NAMALWA (cell line): ENCODE measurements around the gene SLC22A23.

ENCODE experiments used
- DNase-seq: peaks from one replicate; pipeline ENCODE4 v3.0.0-alpha.2; 2015; ENCODE audit warnings: low spot score

SLC22A23 gene

DNA sequence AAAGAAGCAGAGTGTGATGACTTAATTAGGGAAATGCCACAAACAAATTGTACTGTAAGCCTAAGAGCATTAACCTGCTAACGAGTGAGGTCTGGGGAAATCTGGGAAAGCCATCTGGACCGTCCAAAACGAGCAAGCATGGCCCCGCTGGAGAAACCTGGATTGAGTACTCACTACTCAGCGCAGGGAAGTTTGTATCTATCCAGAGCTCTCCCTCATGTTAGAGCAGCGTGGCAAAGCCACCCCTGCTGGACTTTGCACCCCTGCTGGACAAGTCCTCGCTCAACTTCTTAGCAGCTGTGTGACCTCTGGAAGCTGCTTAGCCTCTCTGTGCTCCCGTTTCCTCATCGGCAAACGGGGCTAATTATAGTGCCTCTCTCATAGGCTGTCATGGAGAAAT, 160.8 kb downstream of the SLC22A23 start:
- DNase-seq: no peak

GRCh38 chr6:3294921-3295871, 161.7 kb downstream of the SLC22A23 start:
- DNase-seq: peak; percentile 25

DNA sequence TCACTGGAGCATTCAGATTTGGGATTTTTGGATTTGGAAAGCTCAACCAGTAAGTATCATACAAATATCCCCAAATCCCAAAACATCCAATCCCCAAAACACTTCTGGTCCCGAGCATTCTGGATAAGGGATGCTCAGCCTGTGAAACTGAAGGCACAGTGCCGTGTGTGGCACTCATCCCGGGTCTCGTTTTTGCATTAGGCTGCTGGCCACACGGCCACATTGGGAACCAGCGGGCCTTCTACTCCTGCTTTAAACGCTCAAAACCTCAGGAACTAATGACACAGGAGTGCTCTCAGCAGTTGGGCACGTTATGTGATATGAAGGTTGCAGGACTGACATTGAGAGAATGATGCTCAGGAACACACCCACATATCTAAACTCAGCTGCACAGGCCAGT, 162.5 kb downstream of the SLC22A23 start:
- DNase-seq: no peak

DNA sequence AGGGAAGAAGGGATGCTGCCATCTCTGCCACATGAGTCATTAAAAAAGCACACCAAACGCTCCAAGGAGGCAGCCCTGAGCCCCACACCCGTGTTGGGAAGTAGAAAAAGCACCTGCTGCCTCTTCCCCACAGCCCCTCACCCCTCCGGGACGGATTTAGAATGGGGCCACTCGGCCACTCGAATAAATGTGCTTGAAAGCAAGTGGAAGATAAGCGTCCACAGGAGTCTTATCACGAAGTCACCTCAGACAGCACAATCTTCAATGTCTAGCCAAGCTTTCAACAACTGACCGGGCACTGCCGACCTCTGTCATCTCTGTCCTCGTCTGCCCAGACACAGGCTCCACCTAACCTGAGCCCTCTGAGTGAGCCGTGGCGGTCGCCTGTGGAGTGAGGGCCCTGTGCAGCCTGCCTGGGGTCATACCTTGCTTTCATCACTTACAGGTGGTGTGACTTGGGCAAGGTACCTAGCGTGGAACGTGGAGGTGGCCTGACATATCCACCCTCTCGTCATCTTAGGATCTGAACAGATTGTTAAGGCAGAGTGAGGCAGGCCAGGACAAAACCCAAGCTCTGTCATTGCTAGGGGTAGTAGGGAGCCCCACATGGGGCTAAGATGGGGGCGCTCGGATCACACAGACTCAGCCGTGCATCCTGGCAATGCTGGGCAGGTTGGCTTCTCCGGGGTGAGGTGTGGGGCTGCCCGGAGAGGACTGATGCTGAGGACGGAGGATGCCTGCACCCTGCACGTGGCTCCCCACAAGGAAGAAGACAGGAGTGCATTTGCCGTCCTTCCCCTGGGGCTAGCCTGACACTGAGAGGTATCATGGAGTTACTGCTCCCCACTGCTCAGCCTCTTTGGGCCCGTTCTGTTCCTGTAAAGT, 163.3 kb downstream of the SLC22A23 start:
- no peak for DNase-seq

DNA sequence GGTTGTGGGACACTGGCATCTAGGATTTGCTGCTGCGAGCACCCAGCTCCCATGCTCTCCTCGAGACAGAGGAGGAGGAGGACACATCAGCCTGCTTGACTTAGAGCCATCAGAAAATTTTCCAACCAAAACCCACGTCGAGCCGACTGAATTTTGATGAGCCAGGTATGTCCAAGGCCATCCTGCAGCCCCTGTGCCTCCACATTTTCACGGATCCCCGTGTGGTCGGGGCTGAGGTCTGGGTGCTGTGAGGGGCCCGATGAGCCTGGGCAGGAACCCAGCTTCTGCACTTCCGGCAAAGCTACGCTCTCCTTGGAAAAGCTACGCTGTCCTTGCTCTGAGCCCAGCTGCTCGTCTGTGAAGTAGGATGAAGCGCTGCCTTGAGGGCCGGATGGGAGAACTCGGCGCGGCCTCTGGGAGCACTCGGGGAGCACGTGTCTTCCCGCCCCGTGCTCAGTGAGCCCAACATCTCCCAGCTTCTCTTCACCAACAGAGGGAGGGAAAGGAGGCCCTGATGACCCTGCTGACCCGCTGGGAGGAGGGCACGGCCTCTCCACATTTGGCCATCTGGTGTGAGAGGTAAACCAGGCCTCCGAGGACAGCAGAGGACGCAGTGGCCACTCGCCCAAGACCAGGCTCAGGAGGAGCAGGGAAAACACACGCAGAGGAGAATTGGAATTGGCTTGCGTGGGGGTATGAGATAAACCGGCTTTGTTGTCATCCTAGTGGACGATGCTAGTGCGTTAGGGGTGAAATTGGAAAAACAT, 164.2 kb downstream of the SLC22A23 start:
- no peak for DNase-seq

GRCh38 chr6:3291987-3292386, 164.9 kb downstream of the SLC22A23 start:
- no peak for DNase-seq

DNA sequence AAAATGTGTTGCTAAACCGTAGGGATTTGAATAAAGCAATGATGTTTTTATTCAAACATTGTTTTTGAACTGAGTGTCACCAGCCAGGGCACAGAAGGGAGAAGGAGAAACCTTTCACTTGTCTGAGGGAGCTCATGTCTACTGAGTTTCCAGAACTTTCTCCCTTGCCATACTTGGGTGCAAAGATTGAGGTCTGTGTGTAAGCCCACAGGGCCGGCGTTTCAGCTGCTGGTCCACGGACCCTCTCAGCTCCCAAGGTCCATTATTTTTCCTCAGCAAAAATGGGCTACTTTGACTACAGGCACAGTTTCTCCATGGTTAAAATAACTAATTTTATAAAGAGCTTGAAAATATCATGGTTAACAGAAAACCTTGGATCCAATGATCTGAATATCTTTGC, 165.5 kb downstream of the SLC22A23 start:
- DNase-seq: no peak

DNA sequence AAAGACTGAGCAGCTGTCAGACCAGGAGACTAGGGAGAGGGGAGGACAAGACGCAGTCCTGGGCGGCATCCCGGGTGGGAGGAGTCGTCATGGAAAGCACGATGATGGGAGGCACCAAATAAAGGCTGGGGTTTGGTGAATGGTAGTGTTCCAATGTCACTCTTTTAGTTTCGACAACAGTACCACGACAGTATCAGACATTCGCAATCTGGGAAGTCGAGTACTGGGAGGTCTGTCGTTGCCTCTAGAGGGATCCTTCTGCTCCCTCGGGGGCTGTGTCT, 166.0 kb downstream of the SLC22A23 start:
- no peak for DNase-seq

GRCh38 chr6:3290149-3290930, 166.5 kb downstream of the SLC22A23 start:
- no peak for DNase-seq

DNA sequence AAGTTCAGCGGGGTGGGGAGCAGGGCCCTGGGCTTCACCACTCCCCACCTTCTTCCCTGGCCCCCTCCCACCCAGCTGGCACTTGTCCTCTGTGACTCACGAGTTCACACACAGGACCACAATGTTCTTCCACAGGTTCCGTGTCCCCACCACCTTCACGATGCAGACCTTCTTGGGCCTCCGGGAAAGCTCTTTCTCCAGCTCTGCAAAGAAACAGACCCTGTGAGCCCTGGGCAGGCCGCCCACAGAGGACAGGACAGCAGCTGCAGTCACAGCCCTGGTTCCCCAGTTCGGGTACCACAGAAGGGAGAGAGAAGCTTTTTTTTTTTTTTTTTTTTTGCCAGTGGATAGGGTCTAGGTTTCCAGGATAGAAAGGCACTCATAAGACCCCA, 167.2 kb downstream of the SLC22A23 start:
- DNase-seq: no peak

- DNase-seq: no peak
Observed at GRCh38 chr6:3288711-3289663, 167.9 kb downstream of the SLC22A23 start.

- no peak for DNase-seq
Observed at GRCh38 chr6:3287976-3288707, 168.7 kb downstream of the SLC22A23 start.

- no peak for DNase-seq
Observed at GRCh38 chr6:3287308-3287707, 169.5 kb downstream of the SLC22A23 start.

DNA sequence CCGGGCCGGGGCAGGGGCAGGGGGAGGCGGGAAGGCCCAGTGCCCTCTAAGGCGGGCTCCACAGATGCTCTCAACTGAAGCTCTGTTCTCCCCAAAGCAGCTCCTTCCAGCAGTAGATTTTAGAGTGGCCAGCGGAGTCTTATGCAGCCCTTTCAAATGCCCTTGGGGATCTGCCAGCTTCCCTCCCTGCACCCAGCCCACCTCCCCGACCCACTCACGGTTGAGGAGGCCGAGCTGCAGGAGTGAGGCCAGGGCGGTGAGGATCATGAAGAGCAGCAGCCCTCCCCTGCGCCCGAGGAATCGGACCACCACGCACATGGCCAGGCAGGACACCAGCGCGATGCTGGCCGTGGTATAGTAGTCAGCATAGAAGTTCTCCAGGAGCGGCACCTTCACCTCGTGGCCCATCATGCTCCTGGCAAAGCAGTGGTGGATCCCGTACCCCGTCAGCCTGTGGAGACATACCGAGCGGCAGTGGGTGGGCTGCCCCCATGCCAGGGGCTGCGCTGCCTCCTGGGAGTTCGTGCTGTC, 170.1 kb downstream of the SLC22A23 start:
- no peak for DNase-seq

DNA sequence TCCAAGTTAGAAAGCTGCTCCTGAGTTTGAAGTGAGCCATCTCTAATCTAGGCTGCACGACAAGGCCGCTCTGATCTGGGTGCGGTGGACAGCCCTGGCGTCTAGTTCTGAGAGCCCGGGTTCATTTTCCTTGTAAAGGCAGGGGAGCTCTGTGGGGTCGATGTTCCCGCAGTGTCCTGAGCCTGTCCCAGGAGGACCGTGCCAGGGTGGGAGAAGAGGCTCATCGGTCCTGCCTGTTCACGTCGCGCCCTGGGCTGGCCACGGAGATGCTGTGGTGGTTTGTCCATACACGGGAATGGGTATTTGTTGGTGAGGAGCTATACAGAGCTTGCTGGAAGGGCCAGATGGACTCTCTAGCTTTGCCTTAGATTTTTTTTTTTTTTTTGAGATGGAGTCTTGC, 171.1 kb downstream of the SLC22A23 start:
- no peak for DNase-seq

GRCh38 chr6:3285049-3285639, 171.7 kb downstream of the SLC22A23 start:
- DNase-seq: no peak

DNA sequence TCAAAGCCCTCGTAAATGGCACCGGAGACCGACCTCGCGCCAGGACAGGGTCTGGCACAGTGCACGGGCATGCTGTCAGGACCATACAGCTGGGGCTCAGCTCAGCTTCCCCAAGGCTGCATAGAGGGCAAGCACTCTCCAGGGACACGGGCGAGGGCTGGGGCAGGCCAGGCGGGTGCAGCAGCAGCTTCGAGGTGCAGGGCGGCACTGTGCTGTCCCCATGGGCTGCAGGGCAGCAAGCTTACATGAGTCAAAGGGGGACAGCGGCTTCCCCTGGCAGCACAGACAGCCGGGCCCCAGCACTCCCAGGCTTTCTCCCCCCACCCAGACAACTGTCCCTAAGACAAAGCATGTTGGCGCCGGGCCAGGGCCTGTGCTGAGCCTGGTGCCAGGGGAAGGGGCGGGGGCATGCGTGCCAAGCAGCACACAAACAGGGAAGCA, 172.4 kb downstream of the SLC22A23 start:
- no peak for DNase-seq

DNA sequence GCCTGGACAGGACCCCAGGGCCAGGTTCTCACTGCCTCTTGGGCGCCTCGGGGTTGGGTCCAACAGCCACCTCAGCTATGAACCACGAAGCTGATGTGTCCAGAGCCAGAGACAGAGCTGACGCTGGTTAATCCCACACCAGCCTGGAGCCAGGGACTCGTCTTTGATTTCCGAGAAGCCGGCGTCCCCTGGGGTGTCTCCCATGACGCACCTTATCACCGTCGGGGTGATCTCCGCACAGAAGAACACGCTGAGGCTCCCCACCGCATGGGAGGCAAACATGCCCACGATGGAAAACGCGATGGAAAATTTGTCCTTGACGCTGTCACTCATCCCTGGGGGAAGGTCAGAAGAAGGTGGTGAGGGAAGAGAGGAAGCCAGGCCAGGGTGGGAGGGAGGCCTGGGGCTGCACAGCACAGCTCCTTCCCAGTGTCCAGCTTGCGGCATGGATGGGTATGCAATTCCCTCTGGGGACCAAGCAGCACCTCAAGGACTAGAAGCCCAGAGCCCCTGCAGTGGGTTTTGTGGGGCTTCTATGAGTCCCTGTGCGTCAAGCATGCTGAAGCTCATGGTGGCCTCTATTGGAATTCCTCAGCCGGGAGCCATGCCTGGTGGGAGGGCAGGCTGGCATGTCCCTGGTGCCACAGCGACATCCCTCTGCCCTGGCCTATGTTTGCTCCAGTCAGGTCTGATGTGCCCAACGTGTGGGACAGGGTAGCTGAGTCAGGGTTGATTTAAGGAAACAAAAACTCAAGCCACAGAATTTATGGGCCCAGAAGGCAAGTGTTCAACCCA, 173.0 kb downstream of the SLC22A23 start:
- no peak for DNase-seq
